Stomach (tissue), 9 donors: ENCODE data around the gene CHD8. TPM values are rescaled to one million over a fixed set of nuclear protein-coding genes. Genes with fewer than 3 reads are reported as not detected.

Experiments used
- DNase-seq, 2 donors: peaks; one replicate each; pipeline versions ENCODE4 v3.0.0 to v3.0.0-alpha.2; 2013 to 2019
- H3K27ac ChIP-seq, 5 donors: fragments of 200-600 bp in 4 of 5; sonication (generic) in 4 of 5; one replicate each; pipeline ENCODE4 v1.5.1; 2013 to 2019; ENCODE audit warnings: mild to moderate bottlenecking in 1 of 5, moderate library complexity in 1 of 5
- H3K27me3 ChIP-seq, 3 donors: fragments of 200-600 bp; sonication (generic); one replicate each; pipeline ENCODE4 v1.5.1; 2017 to 2019; ENCODE audit warnings: mixed run types in 1 of 3
- H3K36me3 ChIP-seq, 4 donors: fragments of 200-600 bp; sonication (generic); 1 replicate in 3 of 4; 2 replicates in 1 of 4; pipeline ENCODE4 v1.5.1; 2016 to 2019
- H3K4me1 ChIP-seq, 4 donors: fragments of 200-600 bp; sonication (generic); one replicate each; pipeline ENCODE4 v1.5.1; 2016 to 2019
- H3K4me3 ChIP-seq, 4 donors: fragments of 200-600 bp; sonication (generic) in 3 of 4; one replicate each; pipeline ENCODE4 v1.5.1; 2016 to 2019; ENCODE audit warnings: mild to moderate bottlenecking in 1 of 4
- H3K9me3 ChIP-seq, 4 donors: fragments of 200-600 bp; sonication (generic); one replicate each; pipeline ENCODE4 v1.5.1; 2016 to 2019
- CTCF ChIP-seq, 7 experiments: fragments of 450-650 bp in 4 of 7; fragments of 200-600 bp in 3 of 7; sonication (generic) in 3 of 7; IDR thresholded peaks; one replicate each; pipeline ENCODE4 v1.5.1; 2016 to 2019; ENCODE audit warnings: antibody characterized with exemption in 7 of 7, control low read depth in 2 of 7, mild to moderate bottlenecking in 1 of 7
- EP300 ChIP-seq: sonication (generic); formaldehyde crosslinking; IDR thresholded peaks from one replicate; pipeline ENCODE4 v1.6.1; 2017; ENCODE audit warnings: antibody characterized with exemption
- POLR2A ChIP-seq, 4 donors: fragments of 450-650 bp; IDR thresholded peaks; one replicate each; pipeline ENCODE4 v1.6.1; 2016; ENCODE audit warnings: antibody characterized with exemption in 4 of 4, control low read depth in 2 of 4, mild to moderate bottlenecking in 1 of 4, moderate library complexity in 1 of 4
- POLR2AphosphoS5 ChIP-seq, 3 donors: sonication (generic); formaldehyde crosslinking; IDR thresholded peaks; one replicate each; pipeline ENCODE4 v1.6.1; 2016; ENCODE audit warnings: antibody characterized with exemption in 3 of 3
- WGBS, 5 donors: extraction: QIAGEN DNeasy Blood & Tissue Kit in 3 of 5; methylation state at CpG; one replicate each; pipeline versions ENCODE4 v1.1.5 to v1.1.7; 2013 to 2018; 5-methylcytosine and 5-hydroxymethylcytosine counted together
- intact Hi-C: fragments of 100-400 bp; cut with DNase I; formaldehyde crosslinking; loops from one replicate; pipeline ENCODE4 v1.15.1; 2023; ENCODE audit warnings: low total_unique reads
- polyA plus RNA-seq, 3 donors: library from polyadenylated mRNA; stranded (reverse); fragments of 200-250 nt; gene quantifications; one replicate each; pipeline ENCODE4 v1.2.3, GENCODE V29; 2013
- total RNA-seq, 5 donors: library from RNA; depleted of rRNA; stranded (reverse); fragments of >200 nt; gene quantifications; one replicate each; pipeline versions ENCODE4 v1.1.0 to v1.2.3, GENCODE V29; 2014 to 2016
- donor health status: healthy with polysubstance abuse.
- donor health status: Bipolar disorder and iron deficiency.
- donor health status: healthy.

The CHD8 gene
- total and polyA plus RNA-seq, 8 donors, result 13.6 to 117 (median 42.8) TPM

GRCh38 chr14:21440859-21441258 is 15.1 kb downstream of the CHD8 start:
- H3K4me1 ChIP-seq, result peaks cover 0 to 25% (median 23%) of the 10 kb centered on the region in 4 donors
- no peaks in the 10 kb centered on the region for H3K27me3 ChIP-seq
- no peak overlapping the region for H3K27ac ChIP-seq
- intact Hi-C loops, result no loop called here
- DNase-seq, result no peak
- H3K36me3 ChIP-seq, result no peaks in the 10 kb centered on the region
- no peaks in the 10 kb centered on the region for H3K9me3 ChIP-seq
- TF ChIP-seq EP300, result no peak
- TF ChIP-seq POLR2AphosphoS5 (IDR thresholded peaks at IDR 0.05), result no peak
- no peak for TF ChIP-seq POLR2A (IDR thresholded peaks at IDR 0.05)
- H3K4me3 ChIP-seq, result no peak overlapping the region

GRCh38 chr14:21437063-21437901 is 18.6 kb downstream of the CHD8 start:
- Histone ChIP-seq H3K27ac (peak overlapping the region; percentile 75 to 92 (median 89)), H3K27me3 (no peaks in the 10 kb centered on the region), H3K9me3 (no peaks in the 10 kb centered on the region), H3K4me1 (peaks cover 5 to 40% (median 36%) of the 10 kb centered on the region in 4 donors), H3K36me3 (peaks cover 0 to 5% (median 0%) of the 10 kb centered on the region in 4 donors), H3K4me3 (peak overlapping the region; percentile 77 to 95 (median 86))
- WGBS, 5 donors, result 2 to 3% (median 2%) methylated on average over 31 to 33 of the region's 33 CpGs
- DNase-seq, result peak; percentile 98 to 99
- no peak for TF ChIP-seq POLR2A (IDR thresholded peaks at IDR 0.05)
- TF ChIP-seq EP300, result no peak
- TF ChIP-seq CTCF (IDR thresholded peaks at IDR 0.05), result peak in 1 of 7 experiments; percentile 6
- TF ChIP-seq POLR2AphosphoS5 (IDR thresholded peaks at IDR 0.05), result peak; percentile 61 to 97 (median 88)
- intact Hi-C loops, result no loop called here

GRCh38 chr14:21436567-21437062 is 19.3 kb downstream of the CHD8 start:
- intact Hi-C loops, result no loop called here
- Histone ChIP-seq H3K4me3 (peak overlapping the region; percentile 77 to 95 (median 86)), H3K27ac (peak overlapping the region; percentile 75 to 92 (median 89)), H3K4me1 (peaks cover 5 to 39% (median 34%) of the 10 kb centered on the region in 4 donors), H3K36me3 (peaks cover 0 to 5% (median 2%) of the 10 kb centered on the region in 4 donors), H3K27me3 (no peaks in the 10 kb centered on the region), H3K9me3 (no peaks in the 10 kb centered on the region)
- DNase-seq, result no peak
- 0 to 1% (median 0%) methylated on average over 10 to 11 of the region's 11 CpGs for WGBS, 5 donors
- TF ChIP-seq POLR2AphosphoS5 (IDR thresholded peaks at IDR 0.05), result no peak
- no peak for TF ChIP-seq CTCF (IDR thresholded peaks at IDR 0.05)
- TF ChIP-seq EP300, result no peak
- no peak for TF ChIP-seq POLR2A (IDR thresholded peaks at IDR 0.05)

- WGBS, 5 donors, result 89 to 100% (median 98%) methylated on average over 2 of the region's 2 CpGs; no CpG with 5 or more reads in 1 of the 5 donors
- DNase-seq, result no peak
- peaks cover 37 to 59% (median 56%) of the 10 kb centered on the region in 4 donors for H3K36me3 ChIP-seq
- TF ChIP-seq CTCF (IDR thresholded peaks at IDR 0.05) (no peak), POLR2A (IDR thresholded peaks at IDR 0.05) (no peak), POLR2AphosphoS5 (IDR thresholded peaks at IDR 0.05) (no peak), EP300 (no peak)
- peaks cover 5 to 27% (median 18%) of the 10 kb centered on the region in 4 donors for H3K4me1 ChIP-seq
- H3K27ac ChIP-seq, result no peak overlapping the region
- H3K27me3 ChIP-seq, result no peaks in the 10 kb centered on the region
- no peaks in the 10 kb centered on the region for H3K9me3 ChIP-seq
- H3K4me3 ChIP-seq, result no peak overlapping the region
- intact Hi-C loops, result no loop called here
These were observed 24.8 kb downstream of the CHD8 start for GRCh38 chr14:21431126-21431525.
